Measurements from ENCODE around the gene LHFPL5. TPM values are rescaled to one million over a fixed set of nuclear protein-coding genes. Genes with fewer than 3 reads are reported as not detected.

The LHFPL5 gene
- total RNA-seq, 1 experiment from 2014 or later, result not detected

GRCh38 chr6:35786272-35786671 lies 18.9 kb upstream of the LHFPL5 start:
- TF ChIP-seq STAT6 (CRISPR knock-in tag; conservative IDR thresholded peaks at IDR 0.05; ENCODE audit: low read depth) (no peak), NFE2L1 (CRISPR knock-in tag; IDR thresholded peaks at IDR 0.05) (no peak), ZBTB21 (CRISPR knock-in tag; IDR thresholded peaks at IDR 0.05; ENCODE audit: borderline replicate concordance) (no peak), ZNF396 (CRISPR knock-in tag; IDR thresholded peaks at IDR 0.05; ENCODE audit: borderline replicate concordance) (no peak), TEAD1 (CRISPR knock-in tag; IDR thresholded peaks at IDR 0.05) (no peak), CREM (CRISPR knock-in tag; IDR thresholded peaks at IDR 0.05) (no peak), CDX4 (CRISPR knock-in tag; IDR thresholded peaks at IDR 0.05; ENCODE audit: borderline replicate concordance) (no peak), GABPB1 (CRISPR knock-in tag; IDR thresholded peaks at IDR 0.05) (no peak), MAX (CRISPR knock-in tag; IDR thresholded peaks at IDR 0.05) (no peak), CTCF (IDR thresholded peaks at IDR 0.05) (no peak), ZBTB43 (CRISPR knock-in tag; IDR thresholded peaks at IDR 0.05) (no peak), CBFB (CRISPR knock-in tag; IDR thresholded peaks at IDR 0.05; ENCODE audit: low read depth) (no peak)
- POLR2A ChIA-PET, result no interaction called here
- Mint-ChIP-seq H3K27me3 (ENCODE audit: low read depth) (no peaks in the 10 kb centered on the region), H3K36me3 (no peaks in the 10 kb centered on the region), H3K4me3 (no peak overlapping the region), H3K27ac (no peak overlapping the region), H3K4me1 (peaks cover 18% of the 10 kb centered on the region), H3K9me3 (no peaks in the 10 kb centered on the region)
- ATAC-seq (no peak; the same call in 1 of the 2 replicates), DNase-seq (ENCODE audit: low spot score) (no peak)
- CTCF ChIA-PET, result interaction anchor here (2.1 kb wide), 1 partner anchor 264 kb away, joined by 5 read pairs; no protein-coding TSS in a partner anchor

GRCh38 chr6:35786810-35787209 lies 18.3 kb upstream of the LHFPL5 start:
- H3K4me1 Mint-ChIP-seq, result peaks cover 18% of the 10 kb centered on the region
- no peaks in the 10 kb centered on the region for H3K36me3 Mint-ChIP-seq
- no peaks in the 10 kb centered on the region for H3K27me3 Mint-ChIP-seq (ENCODE audit: low read depth)
- H3K27ac Mint-ChIP-seq, result no peak overlapping the region
- no peak for DNase-seq (ENCODE audit: low spot score)
- no peaks in the 10 kb centered on the region for H3K9me3 Mint-ChIP-seq
- CTCF ChIA-PET, result interaction anchor here (0.6 to 2.1 kb wide), 2 partner anchors 169 to 264 kb away, joined by 3 to 5 read pairs; no protein-coding TSS in a partner anchor
- no peak overlapping the region for H3K4me3 Mint-ChIP-seq
- ATAC-seq, result no peak
- POLR2A ChIA-PET, result no interaction called here
- TF ChIP-seq ZNF512 (CRISPR knock-in tag; IDR thresholded peaks at IDR 0.05; ENCODE audit: borderline replicate concordance), result no peak
- no peak for TF ChIP-seq ZNF396 (CRISPR knock-in tag; IDR thresholded peaks at IDR 0.05; ENCODE audit: borderline replicate concordance)
- TF ChIP-seq CDX4 (CRISPR knock-in tag; IDR thresholded peaks at IDR 0.05; ENCODE audit: borderline replicate concordance), result no peak
- no peak for TF ChIP-seq SMAD3 (CRISPR knock-in tag; IDR thresholded peaks at IDR 0.05; ENCODE audit: borderline replicate concordance)
- no peak for TF ChIP-seq HMGA2 (CRISPR knock-in tag; IDR thresholded peaks at IDR 0.05)
- no peak for TF ChIP-seq ATF2 (CRISPR knock-in tag; IDR thresholded peaks at IDR 0.05; ENCODE audit: borderline replicate concordance, low read depth)
- no peak for TF ChIP-seq GTF2I (CRISPR knock-in tag; conservative IDR thresholded peaks at IDR 0.05)
- TF ChIP-seq FOXJ3 (CRISPR knock-in tag; IDR thresholded peaks at IDR 0.05; ENCODE audit: borderline replicate concordance), result no peak
- no peak for TF ChIP-seq ZNF219 (CRISPR knock-in tag; IDR thresholded peaks at IDR 0.05; ENCODE audit: borderline replicate concordance)
- no peak for TF ChIP-seq TP53 (CRISPR knock-in tag; IDR thresholded peaks at IDR 0.05)
- TF ChIP-seq JUN (CRISPR knock-in tag; IDR thresholded peaks at IDR 0.05), result no peak
- TF ChIP-seq ETV6 (CRISPR knock-in tag; IDR thresholded peaks at IDR 0.05), result no peak
- TF ChIP-seq FOXP1 (CRISPR knock-in tag; IDR thresholded peaks at IDR 0.05; ENCODE audit: borderline replicate concordance), result no peak
- no peak for TF ChIP-seq RELA (CRISPR knock-in tag; IDR thresholded peaks at IDR 0.05; ENCODE audit: borderline replicate concordance)
- TF ChIP-seq NR3C1 (CRISPR knock-in tag; conservative IDR thresholded peaks at IDR 0.05; ENCODE audit: low read depth), result no peak
- TF ChIP-seq ZNF121 (CRISPR knock-in tag; IDR thresholded peaks at IDR 0.05), result no peak
